ENCODE results near the gene ZNF862. TPM values are rescaled to one million over a fixed set of nuclear protein-coding genes. Genes with fewer than 3 reads are reported as not detected.

ZNF862 gene
- total and polyA plus RNA-seq, 2 experiments from 2014 or later, result 0.94 to 2.3 TPM

GRCh38 chr7:149869291-149869650 lies 31.1 kb downstream of the ZNF862 start:
- H3K4me1 ChIP-seq (ENCODE audit: insufficient read depth), result peaks cover 6% of the 10 kb centered on the region; the same call in 1 of the 2 replicates
- no peaks in the 10 kb centered on the region for H4K20me1 ChIP-seq (replicated peaks; ENCODE audit: insufficient read depth)
- no peak overlapping the region for H3K4me3 ChIP-seq
- ATAC-seq (no peak), DNase-seq (ENCODE audit: low spot score) (no peak)
- no peak overlapping the region for H3K27ac Mint-ChIP-seq
- no peaks in the 10 kb centered on the region for H3K79me2 ChIP-seq (replicated peaks; ENCODE audit: insufficient read depth)
- no peaks in the 10 kb centered on the region for H3K36me3 ChIP-seq (ENCODE audit: insufficient read depth)
- no peak overlapping the region for H3K4me3 Mint-ChIP-seq
- H3K4me2 ChIP-seq, result no peak overlapping the region
- H3F3A ChIP-seq (replicated peaks; ENCODE audit: low read depth), result peaks cover 9% of the 10 kb centered on the region; the same call in 1 of the 2 replicates
- H3K4me1 Mint-ChIP-seq, result peaks cover 11% of the 10 kb centered on the region; the same call in 1 of the 3 replicates
- peaks cover 14% of the 10 kb centered on the region for H3K27me3 ChIP-seq (ENCODE audit: insufficient read depth)
- H3K36me3 Mint-ChIP-seq (ENCODE audit: low read depth), result no peaks in the 10 kb centered on the region
- no peak overlapping the region for H3K27ac ChIP-seq (ENCODE audit: low read depth)
- no peaks in the 10 kb centered on the region for H3K9me2 ChIP-seq (ENCODE audit: insufficient read depth)
- H3K9me3 Mint-ChIP-seq, result no peaks in the 10 kb centered on the region
- no peak overlapping the region for H2AFZ ChIP-seq
- no peak for TF ChIP-seq ZNF331 (CRISPR knock-in tag; IDR thresholded peaks at IDR 0.05; ENCODE audit: low read depth)
- TF ChIP-seq POLR2AphosphoS5 (IDR thresholded peaks at IDR 0.05; ENCODE audit: low read depth), result no peak
- no peak for TF ChIP-seq REST (IDR thresholded peaks at IDR 0.05; ENCODE audit: unreplicated experiment)
- no peak for TF ChIP-seq EZH2 (IDR thresholded peaks at IDR 0.05; ENCODE audit: low read depth, unreplicated experiment)
- TF ChIP-seq CREB1 (CRISPR knock-in tag; IDR thresholded peaks at IDR 0.05; ENCODE audit: low read depth), result no peak
- no peak for TF ChIP-seq ZNF114 (CRISPR knock-in tag; IDR thresholded peaks at IDR 0.05)
- TF ChIP-seq, protein P1, sequence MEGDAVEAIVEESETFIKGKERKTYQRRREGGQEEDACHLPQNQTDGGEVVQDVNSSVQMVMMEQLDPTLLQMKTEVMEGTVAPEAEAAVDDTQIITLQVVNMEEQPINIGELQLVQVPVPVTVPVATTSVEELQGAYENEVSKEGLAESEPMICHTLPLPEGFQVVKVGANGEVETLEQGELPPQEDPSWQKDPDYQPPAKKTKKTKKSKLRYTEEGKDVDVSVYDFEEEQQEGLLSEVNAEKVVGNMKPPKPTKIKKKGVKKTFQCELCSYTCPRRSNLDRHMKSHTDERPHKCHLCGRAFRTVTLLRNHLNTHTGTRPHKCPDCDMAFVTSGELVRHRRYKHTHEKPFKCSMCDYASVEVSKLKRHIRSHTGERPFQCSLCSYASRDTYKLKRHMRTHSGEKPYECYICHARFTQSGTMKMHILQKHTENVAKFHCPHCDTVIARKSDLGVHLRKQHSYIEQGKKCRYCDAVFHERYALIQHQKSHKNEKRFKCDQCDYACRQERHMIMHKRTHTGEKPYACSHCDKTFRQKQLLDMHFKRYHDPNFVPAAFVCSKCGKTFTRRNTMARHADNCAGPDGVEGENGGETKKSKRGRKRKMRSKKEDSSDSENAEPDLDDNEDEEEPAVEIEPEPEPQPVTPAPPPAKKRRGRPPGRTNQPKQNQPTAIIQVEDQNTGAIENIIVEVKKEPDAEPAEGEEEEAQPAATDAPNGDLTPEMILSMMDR (conservative IDR thresholded peaks at IDR 0.05; ENCODE audit: low read depth in 2 of 2), result no peak
- TF ChIP-seq, protein P2, sequence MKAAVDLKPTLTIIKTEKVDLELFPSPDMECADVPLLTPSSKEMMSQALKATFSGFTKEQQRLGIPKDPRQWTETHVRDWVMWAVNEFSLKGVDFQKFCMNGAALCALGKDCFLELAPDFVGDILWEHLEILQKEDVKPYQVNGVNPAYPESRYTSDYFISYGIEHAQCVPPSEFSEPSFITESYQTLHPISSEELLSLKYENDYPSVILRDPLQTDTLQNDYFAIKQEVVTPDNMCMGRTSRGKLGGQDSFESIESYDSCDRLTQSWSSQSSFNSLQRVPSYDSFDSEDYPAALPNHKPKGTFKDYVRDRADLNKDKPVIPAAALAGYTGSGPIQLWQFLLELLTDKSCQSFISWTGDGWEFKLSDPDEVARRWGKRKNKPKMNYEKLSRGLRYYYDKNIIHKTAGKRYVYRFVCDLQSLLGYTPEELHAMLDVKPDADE (IDR thresholded peaks at IDR 0.05), result no peak
- TF ChIP-seq, protein P3, sequence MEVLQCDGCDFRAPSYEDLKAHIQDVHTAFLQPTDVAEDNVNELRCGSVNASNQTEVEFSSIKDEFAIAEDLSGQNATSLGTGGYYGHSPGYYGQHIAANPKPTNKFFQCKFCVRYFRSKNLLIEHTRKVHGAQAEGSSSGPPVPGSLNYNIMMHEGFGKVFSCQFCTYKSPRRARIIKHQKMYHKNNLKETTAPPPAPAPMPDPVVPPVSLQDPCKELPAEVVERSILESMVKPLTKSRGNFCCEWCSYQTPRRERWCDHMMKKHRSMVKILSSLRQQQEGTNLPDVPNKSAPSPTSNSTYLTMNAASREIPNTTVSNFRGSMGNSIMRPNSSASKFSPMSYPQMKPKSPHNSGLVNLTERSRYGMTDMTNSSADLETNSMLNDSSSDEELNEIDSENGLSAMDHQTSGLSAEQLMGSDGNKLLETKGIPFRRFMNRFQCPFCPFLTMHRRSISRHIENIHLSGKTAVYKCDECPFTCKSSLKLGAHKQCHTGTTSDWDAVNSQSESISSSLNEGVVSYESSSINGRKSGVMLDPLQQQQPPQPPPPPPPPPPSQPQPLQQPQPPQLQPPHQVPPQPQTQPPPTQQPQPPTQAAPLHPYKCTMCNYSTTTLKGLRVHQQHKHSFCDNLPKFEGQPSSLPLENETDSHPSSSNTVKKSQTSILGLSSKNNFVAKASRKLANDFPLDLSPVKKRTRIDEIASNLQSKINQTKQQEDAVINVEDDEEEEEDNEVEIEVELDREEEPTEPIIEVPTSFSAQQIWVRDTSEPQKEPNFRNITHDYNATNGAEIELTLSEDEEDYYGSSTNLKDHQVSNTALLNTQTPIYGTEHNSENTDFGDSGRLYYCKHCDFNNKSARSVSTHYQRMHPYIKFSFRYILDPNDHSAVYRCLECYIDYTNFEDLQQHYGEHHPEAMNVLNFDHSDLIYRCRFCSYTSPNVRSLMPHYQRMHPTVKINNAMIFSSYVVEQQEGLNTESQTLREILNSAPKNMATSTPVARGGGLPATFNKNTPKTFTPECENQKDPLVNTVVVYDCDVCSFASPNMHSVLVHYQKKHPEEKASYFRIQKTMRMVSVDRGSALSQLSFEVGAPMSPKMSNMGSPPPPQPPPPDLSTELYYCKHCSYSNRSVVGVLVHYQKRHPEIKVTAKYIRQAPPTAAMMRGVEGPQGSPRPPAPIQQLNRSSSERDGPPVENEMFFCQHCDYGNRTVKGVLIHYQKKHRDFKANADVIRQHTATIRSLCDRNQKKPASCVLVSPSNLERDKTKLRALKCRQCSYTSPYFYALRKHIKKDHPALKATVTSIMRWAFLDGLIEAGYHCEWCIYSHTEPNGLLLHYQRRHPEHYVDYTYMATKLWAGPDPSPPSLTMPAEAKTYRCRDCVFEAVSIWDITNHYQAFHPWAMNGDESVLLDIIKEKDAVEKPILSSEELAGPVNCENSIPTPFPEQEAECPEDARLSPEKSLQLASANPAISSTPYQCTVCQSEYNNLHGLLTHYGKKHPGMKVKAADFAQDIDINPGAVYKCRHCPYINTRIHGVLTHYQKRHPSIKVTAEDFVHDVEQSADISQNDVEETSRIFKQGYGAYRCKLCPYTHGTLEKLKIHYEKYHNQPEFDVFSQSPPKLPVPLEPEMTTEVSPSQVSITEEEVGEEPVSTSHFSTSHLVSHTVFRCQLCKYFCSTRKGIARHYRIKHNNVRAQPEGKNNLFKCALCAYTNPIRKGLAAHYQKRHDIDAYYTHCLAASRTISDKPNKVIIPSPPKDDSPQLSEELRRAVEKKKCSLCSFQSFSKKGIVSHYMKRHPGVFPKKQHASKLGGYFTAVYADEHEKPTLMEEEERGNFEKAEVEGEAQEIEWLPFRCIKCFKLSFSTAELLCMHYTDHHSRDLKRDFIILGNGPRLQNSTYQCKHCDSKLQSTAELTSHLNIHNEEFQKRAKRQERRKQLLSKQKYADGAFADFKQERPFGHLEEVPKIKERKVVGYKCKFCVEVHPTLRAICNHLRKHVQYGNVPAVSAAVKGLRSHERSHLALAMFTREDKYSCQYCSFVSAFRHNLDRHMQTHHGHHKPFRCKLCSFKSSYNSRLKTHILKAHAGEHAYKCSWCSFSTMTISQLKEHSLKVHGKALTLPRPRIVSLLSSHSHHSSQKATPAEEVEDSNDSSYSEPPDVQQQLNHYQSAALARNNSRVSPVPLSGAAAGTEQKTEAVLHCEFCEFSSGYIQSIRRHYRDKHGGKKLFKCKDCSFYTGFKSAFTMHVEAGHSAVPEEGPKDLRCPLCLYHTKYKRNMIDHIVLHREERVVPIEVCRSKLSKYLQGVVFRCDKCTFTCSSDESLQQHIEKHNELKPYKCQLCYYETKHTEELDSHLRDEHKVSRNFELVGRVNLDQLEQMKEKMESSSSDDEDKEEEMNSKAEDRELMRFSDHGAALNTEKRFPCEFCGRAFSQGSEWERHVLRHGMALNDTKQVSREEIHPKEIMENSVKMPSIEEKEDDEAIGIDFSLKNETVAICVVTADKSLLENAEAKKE (CRISPR knock-in tag; IDR thresholded peaks at IDR 0.05), result no peak
- no peak for TF ChIP-seq JUNB (IDR thresholded peaks at IDR 0.05; ENCODE audit: unreplicated experiment)
- no peak for TF ChIP-seq NANOG (IDR thresholded peaks at IDR 0.05; ENCODE audit: borderline replicate concordance)
- no peak for TF ChIP-seq EZH2phosphoT487 (IDR thresholded peaks at IDR 0.05; ENCODE audit: unreplicated experiment)
- no peak for TF ChIP-seq STAT1 (IDR thresholded peaks at IDR 0.05; ENCODE audit: unreplicated experiment)
- peaks cover 11% of the 10 kb centered on the region for H3K27me3 Mint-ChIP-seq (ENCODE audit: insufficient read depth, low read depth, poor library complexity)
